ENCODE measurements around the gene CD72.

CD72 gene

GRCh38 chr9:35664531-35665470 lies 46.6 kb upstream of the CD72 start, which contains the start of gene ARHGEF39:
Gene ARHGEF39 (minus strand): TSS chr9:35665195. CDS start chr9:35665169, 26 bp downstream.
- TF ChIP-seq EP300 (IDR thresholded peaks at IDR 0.05; ENCODE audit: borderline replicate concordance) (peak; percentile 52; the same call in 1 of the 2 replicates), ZBTB7A (IDR thresholded peaks at IDR 0.05; ENCODE audit: low read depth) (peak; percentile 96), TCF12 (IDR thresholded peaks at IDR 0.05; ENCODE audit: low read depth) (peak; percentile 49; the same call in 1 of the 2 replicates), NFIC (IDR thresholded peaks at IDR 0.05) (no peak; the same call in 1 of the 2 replicates), YY1 (IDR thresholded peaks at IDR 0.05; ENCODE audit: low read depth) (peak; percentile 56; the same call in 1 of the 2 replicates), TAF1 (IDR thresholded peaks at IDR 0.05; ENCODE audit: low read depth) (peak; percentile 80), RAD21 (IDR thresholded peaks at IDR 0.05; ENCODE audit: low read depth) (peak; percentile 41; the same call in 1 of the 2 replicates), REST (IDR thresholded peaks at IDR 0.05; ENCODE audit: low read depth) (no peak), USF1 (IDR thresholded peaks at IDR 0.05) (no peak), MAX (IDR thresholded peaks at IDR 0.05) (peak; percentile 85), FOXM1 (IDR thresholded peaks at IDR 0.05; ENCODE audit: borderline replicate concordance, low read depth) (peak; percentile 78), CREB1 (IDR thresholded peaks at IDR 0.05; ENCODE audit: low read depth) (no peak), EGR1 (IDR thresholded peaks at IDR 0.05) (no peak)

GRCh38 chr9:35662437-35662836 lies 44.2 kb upstream of the CD72 start:
- TF ChIP-seq TCF12 (IDR thresholded peaks at IDR 0.05; ENCODE audit: low read depth) (no peak), EP300 (IDR thresholded peaks at IDR 0.05; ENCODE audit: borderline replicate concordance) (no peak), YY1 (IDR thresholded peaks at IDR 0.05; ENCODE audit: low read depth) (no peak), USF1 (IDR thresholded peaks at IDR 0.05) (no peak), NFIC (IDR thresholded peaks at IDR 0.05) (no peak), REST (IDR thresholded peaks at IDR 0.05; ENCODE audit: low read depth) (no peak), TAF1 (IDR thresholded peaks at IDR 0.05; ENCODE audit: low read depth) (no peak), TEAD4 (IDR thresholded peaks at IDR 0.05) (no peak), RAD21 (IDR thresholded peaks at IDR 0.05; ENCODE audit: low read depth) (no peak), CEBPB (IDR thresholded peaks at IDR 0.05) (no peak), CREB1 (IDR thresholded peaks at IDR 0.05; ENCODE audit: low read depth) (no peak), MAX (IDR thresholded peaks at IDR 0.05) (no peak), FOXM1 (IDR thresholded peaks at IDR 0.05; ENCODE audit: borderline replicate concordance, low read depth) (no peak), ZBTB7A (IDR thresholded peaks at IDR 0.05; ENCODE audit: low read depth) (no peak), EGR1 (IDR thresholded peaks at IDR 0.05) (no peak)

- TF ChIP-seq NFIC (IDR thresholded peaks at IDR 0.05) (no peak), YY1 (IDR thresholded peaks at IDR 0.05; ENCODE audit: low read depth) (no peak), EGR1 (IDR thresholded peaks at IDR 0.05) (no peak), USF1 (IDR thresholded peaks at IDR 0.05) (no peak), TAF1 (IDR thresholded peaks at IDR 0.05; ENCODE audit: low read depth) (no peak), MAX (IDR thresholded peaks at IDR 0.05) (no peak), TCF12 (IDR thresholded peaks at IDR 0.05; ENCODE audit: low read depth) (no peak), EP300 (IDR thresholded peaks at IDR 0.05; ENCODE audit: borderline replicate concordance) (no peak)
Measured at GRCh38 chr9:35661756-35662350, 43.6 kb upstream of the CD72 start.

GRCh38 chr9:35660966-35661415 lies 42.8 kb upstream of the CD72 start:
- TF ChIP-seq EGR1 (IDR thresholded peaks at IDR 0.05): no peak
- peak; percentile 44 for TF ChIP-seq RAD21 (IDR thresholded peaks at IDR 0.05; ENCODE audit: low read depth)
